Brain pericyte (primary cell): ENCODE data around the gene THOC1.
A peak's percentile ranks its signal among the peaks of the same experiment; 100 is the strongest.

ENCODE experiments used
- DNase-seq: peaks from one replicate; pipeline ENCODE4 v3.0.0-alpha.2; 2012; ENCODE audit warnings: low read depth, low spot score

The THOC1 gene

DNA sequence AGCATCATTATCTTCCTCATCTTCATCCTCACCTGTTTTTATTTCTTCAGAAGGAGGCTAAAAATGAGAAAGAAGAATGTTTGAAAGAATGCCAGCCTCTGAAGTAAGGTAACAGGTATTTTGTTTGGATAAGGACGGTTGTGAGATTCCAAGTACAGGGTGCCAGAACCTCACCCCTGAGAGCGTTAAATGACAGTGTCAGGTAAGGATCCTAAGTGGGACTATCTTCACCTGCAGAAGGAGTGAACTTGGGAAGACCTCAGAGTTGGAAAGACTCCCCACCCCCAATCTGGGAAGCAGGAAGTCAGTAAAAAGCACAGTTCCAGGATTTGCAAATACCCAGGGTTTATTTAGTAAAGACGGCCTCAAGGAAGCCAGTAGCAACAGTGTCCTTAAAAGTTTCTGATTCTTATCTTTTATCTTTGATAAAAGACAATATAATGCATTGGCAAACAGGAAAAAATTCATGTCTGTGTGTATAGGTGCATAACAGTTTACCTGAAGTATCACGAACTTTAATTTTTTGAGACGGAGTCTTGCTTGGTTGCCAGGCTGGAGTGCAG, 52.3 kb downstream of the THOC1 start:
- no peak for DNase-seq

- no peak for DNase-seq
These were observed 53.9 kb downstream of the THOC1 start for GRCh38 chr18:213966-214365.

DNA sequence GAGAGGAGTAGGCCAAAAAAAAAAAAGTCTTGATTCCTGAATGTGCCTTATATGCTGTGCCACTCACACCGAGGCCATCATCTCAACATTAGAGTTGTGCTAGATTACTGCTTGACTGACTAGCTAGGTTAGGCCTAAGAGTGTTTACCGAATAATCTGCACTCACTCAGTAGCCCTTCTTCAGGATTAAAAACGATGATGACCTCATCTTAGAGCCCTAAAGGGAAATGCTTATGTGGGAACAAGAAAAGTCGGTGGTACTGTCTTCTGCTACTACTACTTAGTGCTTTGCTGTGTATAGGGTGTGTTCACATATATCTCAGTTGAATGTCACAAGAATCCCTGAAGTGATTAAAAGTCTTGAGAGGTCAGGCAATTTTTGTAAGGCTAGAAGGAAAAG, 54.3 kb downstream of the THOC1 start:
- DNase-seq, result no peak

- DNase-seq, result no peak
These were observed 55.1 kb downstream of the THOC1 start for GRCh38 chr18:212780-213179.

- DNase-seq, result no peak
These were observed 56.3 kb downstream of the THOC1 start for GRCh38 chr18:211582-211981.

DNA sequence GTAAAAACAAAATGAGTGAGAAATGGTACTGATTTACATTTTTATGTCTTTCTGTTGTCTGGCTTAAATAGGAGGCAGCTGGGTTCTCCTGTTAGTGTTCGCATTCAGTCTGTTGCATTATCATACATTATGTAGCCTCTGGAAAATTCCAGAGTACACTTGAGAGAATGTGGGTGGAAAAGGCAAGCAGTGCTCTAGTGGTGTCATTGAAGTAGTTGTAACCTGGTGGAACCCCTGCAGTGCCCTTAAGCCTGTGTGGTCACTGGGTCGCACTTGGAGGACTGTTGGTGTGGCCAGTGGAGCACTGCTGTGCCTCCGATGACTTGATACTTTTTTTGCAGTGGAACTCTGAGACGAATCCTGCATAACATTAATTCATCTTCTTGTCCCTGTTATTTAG, 57.1 kb downstream of the THOC1 start:
- no peak for DNase-seq

DNA sequence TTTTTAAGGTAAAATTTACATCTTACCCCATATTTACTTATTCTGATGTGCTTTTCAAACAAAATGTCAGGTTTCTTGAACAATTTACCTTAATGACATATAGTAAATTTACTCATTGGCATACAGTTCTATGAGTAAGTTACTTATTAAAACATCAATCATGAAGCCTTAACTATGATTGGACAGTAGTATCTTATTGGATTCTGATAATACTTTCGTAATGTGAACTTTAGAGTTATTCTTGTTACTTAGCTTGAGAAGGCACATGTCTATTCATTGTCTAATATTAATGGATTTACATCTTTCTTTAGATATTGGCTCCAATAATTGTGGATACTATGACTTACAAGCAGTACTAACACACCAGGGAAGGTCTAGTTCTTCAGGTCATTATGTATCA, 57.8 kb downstream of the THOC1 start:
- no peak for DNase-seq

DNA sequence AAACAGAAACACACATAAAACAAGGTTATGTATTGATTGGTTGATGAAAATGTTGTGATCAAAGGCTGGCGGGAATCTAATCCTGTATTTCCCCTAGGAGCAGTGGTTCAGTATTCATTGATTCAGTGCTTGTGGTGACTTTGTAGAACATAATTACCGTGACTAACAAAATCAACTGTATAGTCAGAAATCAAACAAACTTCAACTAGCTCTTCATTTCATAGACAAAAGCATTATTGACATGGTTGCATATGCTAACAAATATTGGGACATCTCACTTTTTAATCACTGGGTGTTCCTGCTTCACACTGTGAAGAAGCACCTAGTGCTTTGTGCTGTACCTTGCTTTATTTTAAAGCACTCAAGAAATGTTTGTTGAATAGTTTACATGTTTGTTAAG, 68.1 kb downstream of the THOC1 start:
- no peak for DNase-seq

DNA sequence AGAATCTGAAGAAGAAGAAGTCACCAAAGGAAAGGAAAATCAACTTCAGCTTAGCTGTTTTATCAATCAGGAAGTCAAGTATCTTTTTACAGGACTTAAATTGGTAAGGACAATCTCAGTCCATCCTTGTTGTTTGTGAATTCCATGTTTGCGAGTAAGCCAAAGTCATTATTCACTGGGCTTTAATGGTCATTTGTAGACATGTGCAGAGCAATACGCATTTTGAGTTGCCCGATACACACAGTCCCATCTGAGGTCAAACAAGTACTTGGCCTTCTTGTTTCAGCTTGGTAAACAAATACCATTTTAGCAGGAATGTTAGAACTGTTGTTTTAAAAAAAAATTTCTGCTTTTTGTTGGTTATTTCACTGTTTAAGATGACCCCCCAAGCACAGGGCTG, 68.6 kb downstream of the THOC1 start:
- no peak for DNase-seq

GRCh38 chr18:195651-196050, 72.2 kb downstream of the THOC1 start:
- DNase-seq, result no peak

DNA sequence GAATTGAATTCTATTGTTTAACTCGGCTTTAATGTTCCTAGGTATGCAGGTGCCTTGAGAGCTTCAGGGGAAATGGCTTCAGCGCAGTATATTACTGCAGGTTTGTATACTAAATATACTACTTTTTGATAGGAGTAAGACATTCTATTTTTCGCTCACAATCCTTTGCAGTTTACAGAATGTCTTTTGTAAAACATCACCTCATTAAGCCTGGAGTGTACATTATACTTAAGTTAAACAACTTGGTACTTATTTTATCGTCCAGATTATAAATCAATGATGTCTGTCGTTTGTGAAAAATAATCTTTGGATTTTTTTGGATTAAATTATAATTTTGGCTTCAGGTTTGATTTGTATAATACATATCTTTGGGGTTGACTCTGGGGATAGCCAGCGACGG, 75.0 kb downstream of the THOC1 start:
- DNase-seq, result no peak

DNA sequence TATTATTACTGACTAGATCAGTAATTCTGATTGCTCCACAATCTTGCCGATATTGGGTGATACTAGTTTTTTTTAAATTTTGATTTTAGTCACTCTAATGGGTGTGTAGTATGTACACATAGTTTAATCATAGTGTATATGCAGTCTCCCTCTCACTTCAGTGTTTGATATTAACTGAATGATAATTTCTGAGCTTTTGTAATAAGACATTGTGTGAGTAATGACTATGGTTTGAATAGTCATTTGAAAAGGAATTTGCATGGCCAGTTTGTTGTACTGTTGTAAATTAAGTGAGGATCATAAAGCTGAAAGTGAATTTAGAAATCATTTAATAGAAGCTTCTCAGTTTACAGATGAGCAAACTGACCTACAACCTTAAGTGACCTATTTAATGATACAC, 76.1 kb downstream of the THOC1 start:
- no peak for DNase-seq

DNA sequence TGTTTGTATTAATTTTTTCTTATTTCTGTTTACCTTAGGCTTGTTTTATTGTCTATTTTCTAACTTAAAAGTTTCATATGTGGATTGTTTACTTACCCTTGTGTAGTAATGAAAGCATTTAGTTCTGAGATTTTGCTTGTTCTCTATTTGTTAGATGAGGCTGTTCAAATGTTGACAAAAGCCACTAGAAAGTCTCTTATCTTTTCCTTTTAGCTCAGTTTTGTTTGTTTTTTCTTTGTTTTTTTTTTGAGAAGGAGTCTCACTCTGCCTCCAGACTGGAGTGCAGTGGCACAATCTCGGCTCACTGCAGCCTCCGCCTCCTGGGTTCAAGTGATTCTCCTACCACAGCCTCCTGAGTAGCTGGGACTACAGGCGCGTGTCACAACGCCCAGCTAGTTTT, 78.6 kb downstream of the THOC1 start:
- DNase-seq, result no peak

DNA sequence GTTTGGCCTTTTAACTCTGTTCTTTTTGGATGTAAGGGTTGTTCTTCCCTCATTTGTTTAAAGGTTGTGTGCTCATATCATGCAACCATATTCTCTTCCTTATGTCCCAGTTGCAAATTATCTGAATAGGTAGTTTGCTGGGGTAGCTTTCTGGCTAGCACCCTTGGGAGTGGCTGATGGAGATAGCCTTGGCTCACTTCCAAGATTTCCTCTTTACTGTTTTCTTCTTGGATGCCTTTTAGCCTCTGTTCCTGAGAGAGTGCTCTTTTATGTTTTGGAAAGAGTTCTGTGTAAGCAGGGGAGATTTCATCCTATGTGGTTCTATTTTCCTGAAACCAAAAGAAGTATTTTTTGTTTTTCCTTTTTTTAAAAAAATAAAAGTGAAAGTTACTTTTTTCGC, 84.1 kb downstream of the THOC1 start:
- peak; percentile 34 for DNase-seq

GRCh38 chr18:181711-182110, 86.1 kb downstream of the THOC1 start:
- no peak for DNase-seq

GRCh38 chr18:179499-179898, 88.3 kb downstream of the THOC1 start:
- DNase-seq, result no peak

- DNase-seq, result no peak
These were observed 95.5 kb downstream of the THOC1 start for GRCh38 chr18:172361-172760.
